Measurements from ENCODE around the gene GAS5. TPM values are rescaled to one million over a fixed set of nuclear protein-coding genes. Genes with fewer than 3 reads are reported as not detected.

The GAS5 gene
- total RNA-seq, 1 experiment from 2014 or later: 798 TPM

DNA sequence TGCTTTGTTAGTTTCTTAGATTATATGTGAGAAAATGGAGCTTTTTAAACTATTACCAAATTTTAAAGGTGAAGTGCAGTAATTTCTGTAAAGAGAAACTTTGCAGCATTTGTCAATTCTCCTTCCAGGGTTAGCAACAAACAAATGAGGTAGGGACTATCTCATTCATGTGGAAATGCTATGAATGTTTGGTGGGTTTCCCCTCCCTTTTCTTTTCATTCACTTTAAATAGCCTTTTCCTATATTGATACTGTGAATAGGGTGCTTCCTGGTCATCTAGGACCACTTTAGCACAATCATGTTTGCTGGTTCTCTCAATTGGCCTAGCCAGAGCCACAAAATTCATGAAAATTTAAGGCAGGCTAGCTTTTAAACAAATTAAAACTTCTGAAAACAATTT, 21.0 kb upstream of the GAS5 start:
- DNase-seq (ENCODE audit: low read depth, low spot score): no peak
- Histone ChIP-seq H3K27ac (ENCODE audit: low read depth, low read length) (no peak overlapping the region), H2AFZ (ENCODE audit: low read depth, low read length, poor library complexity, severe bottlenecking) (no peak overlapping the region), H3K79me2 (ENCODE audit: insufficient read depth, low read length) (no peaks in the 10 kb centered on the region), H3K27me3 (ENCODE audit: insufficient read depth, low read length) (no peaks in the 10 kb centered on the region), H3K36me3 (ENCODE audit: control insufficient read depth in 1 of 2, insufficient read depth in 2 of 2, low read length in 2 of 2) (peaks cover 2 to 11% of the 10 kb centered on the region in 2 experiments; a peak in 2 of 4 replicates), H3K9ac (ENCODE audit: low read length) (no peak overlapping the region), H3K4me1 (ENCODE audit: control insufficient read depth in 1 of 2, insufficient read depth in 2 of 2, low read length in 2 of 2) (no peaks in the 10 kb centered on the region), H3K4me3 (replicated peaks in 1 of 2; ENCODE audit: low read depth in 1 of 2, low read length in 2 of 2) (no peak overlapping the region), H3K9me3 (ENCODE audit: control insufficient read depth in 1 of 2, insufficient read depth in 1 of 2, low read depth in 1 of 2, low read length in 2 of 2) (no peaks in the 10 kb centered on the region), H4K20me1 (ENCODE audit: insufficient read depth) (no peaks in the 10 kb centered on the region), H3K4me2 (ENCODE audit: low read length) (no peak overlapping the region), H3K9me2 (ENCODE audit: insufficient read depth) (no peaks in the 10 kb centered on the region)
- no peak for TF ChIP-seq CBX3 (IDR thresholded peaks at IDR 0.05; ENCODE audit: low read depth)
- no peak for TF ChIP-seq EZH2phosphoT487 (IDR thresholded peaks at IDR 0.05; ENCODE audit: borderline replicate concordance)
- TF ChIP-seq RAD21 (IDR thresholded peaks at IDR 0.05; ENCODE audit: low read depth): no peak
- POLR2A ChIA-PET: interaction anchor here (1.9 kb wide), 1 partner anchor 20 kb away, joined by 8 read pairs; the partner anchor contains the start of genes GAS5 and ZBTB37
- CTCF ChIA-PET: no interaction called here
- no peak for ATAC-seq
- intact Hi-C loops (cut with micrococcal nuclease): no loop called here
- RAD21 ChIA-PET (ENCODE audit: low non-redundant PET in 1 of 2, low total read pairs in 2 of 2, uncharacterized antibody in 2 of 2, unreplicated experiment in 2 of 2): no interaction called here
- no TSS peak for BruUV-seq (replicated peaks)

DNA sequence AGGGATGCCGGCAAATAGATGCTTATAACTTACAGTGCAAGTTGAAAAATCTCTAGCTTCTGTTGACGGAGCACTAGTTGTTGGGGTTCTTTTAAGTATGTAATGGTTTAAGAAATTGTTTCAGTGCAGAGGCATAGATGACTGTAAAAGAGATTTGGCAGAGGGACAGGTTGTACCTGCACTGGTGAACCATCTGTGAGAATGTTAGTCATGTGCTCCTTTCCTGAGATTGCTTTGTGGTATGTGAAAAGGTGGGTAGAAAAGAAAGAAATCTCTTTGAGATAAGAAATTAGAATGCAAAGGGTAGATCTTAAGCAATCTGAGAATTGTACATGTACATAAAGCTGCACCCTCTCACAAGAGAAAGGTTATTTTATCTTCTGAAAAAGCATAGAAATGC, 19.8 kb upstream of the GAS5 start:
- H3K27ac ChIP-seq (ENCODE audit: low read depth, low read length): no peak overlapping the region
- H3K4me2 ChIP-seq (ENCODE audit: low read length): no peak overlapping the region
- no peaks in the 10 kb centered on the region for H4K20me1 ChIP-seq (ENCODE audit: insufficient read depth)
- TF ChIP-seq TCF7L2 (IDR thresholded peaks at IDR 0.05; ENCODE audit: borderline replicate concordance, extremely low read depth, insufficient read depth, insufficient read length) (no peak), SRF (IDR thresholded peaks at IDR 0.05; ENCODE audit: low read depth) (no peak), YY1 (IDR thresholded peaks at IDR 0.05; ENCODE audit: extremely low read depth, insufficient replicate concordance, low read depth, low read length) (no peak), EZH2phosphoT487 (IDR thresholded peaks at IDR 0.05; ENCODE audit: borderline replicate concordance) (no peak), ELF1 (IDR thresholded peaks at IDR 0.05; ENCODE audit: borderline replicate concordance, low read depth) (no peak), CEBPB (IDR thresholded peaks at IDR 0.05; ENCODE audit: low read depth) (no peak), POLR2A (IDR thresholded peaks at IDR 0.05; ENCODE audit: borderline replicate concordance, extremely low read depth, insufficient read depth, insufficient read length) (no peak), JUND (IDR thresholded peaks at IDR 0.05) (no peak), SP1 (IDR thresholded peaks at IDR 0.05; ENCODE audit: low read depth) (no peak)
- TF ChIP-seq, protein P1, sequence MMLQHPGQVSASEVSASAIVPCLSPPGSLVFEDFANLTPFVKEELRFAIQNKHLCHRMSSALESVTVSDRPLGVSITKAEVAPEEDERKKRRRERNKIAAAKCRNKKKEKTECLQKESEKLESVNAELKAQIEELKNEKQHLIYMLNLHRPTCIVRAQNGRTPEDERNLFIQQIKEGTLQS (IDR thresholded peaks at IDR 0.05): no peak
- TF ChIP-seq, protein P2, sequence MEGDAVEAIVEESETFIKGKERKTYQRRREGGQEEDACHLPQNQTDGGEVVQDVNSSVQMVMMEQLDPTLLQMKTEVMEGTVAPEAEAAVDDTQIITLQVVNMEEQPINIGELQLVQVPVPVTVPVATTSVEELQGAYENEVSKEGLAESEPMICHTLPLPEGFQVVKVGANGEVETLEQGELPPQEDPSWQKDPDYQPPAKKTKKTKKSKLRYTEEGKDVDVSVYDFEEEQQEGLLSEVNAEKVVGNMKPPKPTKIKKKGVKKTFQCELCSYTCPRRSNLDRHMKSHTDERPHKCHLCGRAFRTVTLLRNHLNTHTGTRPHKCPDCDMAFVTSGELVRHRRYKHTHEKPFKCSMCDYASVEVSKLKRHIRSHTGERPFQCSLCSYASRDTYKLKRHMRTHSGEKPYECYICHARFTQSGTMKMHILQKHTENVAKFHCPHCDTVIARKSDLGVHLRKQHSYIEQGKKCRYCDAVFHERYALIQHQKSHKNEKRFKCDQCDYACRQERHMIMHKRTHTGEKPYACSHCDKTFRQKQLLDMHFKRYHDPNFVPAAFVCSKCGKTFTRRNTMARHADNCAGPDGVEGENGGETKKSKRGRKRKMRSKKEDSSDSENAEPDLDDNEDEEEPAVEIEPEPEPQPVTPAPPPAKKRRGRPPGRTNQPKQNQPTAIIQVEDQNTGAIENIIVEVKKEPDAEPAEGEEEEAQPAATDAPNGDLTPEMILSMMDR (IDR thresholded peaks at IDR 0.05 in 2 of 3, conservative IDR thresholded peaks at IDR 0.05 in 1 of 3; ENCODE audit: borderline replicate concordance in 1 of 3, insufficient read depth in 1 of 3, low read depth in 2 of 3, low read length in 2 of 3): no peak
- TF ChIP-seq, protein P3, sequence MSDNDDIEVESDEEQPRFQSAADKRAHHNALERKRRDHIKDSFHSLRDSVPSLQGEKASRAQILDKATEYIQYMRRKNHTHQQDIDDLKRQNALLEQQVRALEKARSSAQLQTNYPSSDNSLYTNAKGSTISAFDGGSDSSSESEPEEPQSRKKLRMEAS (IDR thresholded peaks at IDR 0.05): no peak
- no peak for DNase-seq (ENCODE audit: low read depth, low spot score)
- no peak overlapping the region for H2AFZ ChIP-seq (ENCODE audit: low read depth, low read length, poor library complexity, severe bottlenecking)
- H3K36me3 ChIP-seq (ENCODE audit: control insufficient read depth in 1 of 2, insufficient read depth in 2 of 2, low read length in 2 of 2): peaks cover 2 to 11% of the 10 kb centered on the region in 2 experiments; a peak in 2 of 4 replicates
- ChIA-PET CTCF (no interaction called here), POLR2A (no interaction called here), RAD21 (ENCODE audit: low non-redundant PET in 1 of 2, low total read pairs in 2 of 2, uncharacterized antibody in 2 of 2, unreplicated experiment in 2 of 2) (no interaction called here)
- H3K9me3 ChIP-seq (ENCODE audit: control insufficient read depth in 1 of 2, insufficient read depth in 1 of 2, low read depth in 1 of 2, low read length in 2 of 2): no peaks in the 10 kb centered on the region
- BruUV-seq (replicated peaks): no TSS peak
- no peaks in the 10 kb centered on the region for H3K4me1 ChIP-seq (ENCODE audit: control insufficient read depth in 1 of 2, insufficient read depth in 2 of 2, low read length in 2 of 2)
- H3K9me2 ChIP-seq (ENCODE audit: insufficient read depth): no peaks in the 10 kb centered on the region
- intact Hi-C loops (cut with micrococcal nuclease): no loop called here
- no peaks in the 10 kb centered on the region for H3K27me3 ChIP-seq (ENCODE audit: insufficient read depth, low read length)
- no peak overlapping the region for H3K4me3 ChIP-seq (replicated peaks in 1 of 2; ENCODE audit: low read depth in 1 of 2, low read length in 2 of 2)
- H3K9ac ChIP-seq (ENCODE audit: low read length): no peak overlapping the region
- no peak for ATAC-seq
- H3K79me2 ChIP-seq (ENCODE audit: insufficient read depth, low read length): no peaks in the 10 kb centered on the region

Data from HCT116 (cell line).